ENCODE data around the gene UBE2Z. TPM values are rescaled to one million over a fixed set of nuclear protein-coding genes. Genes with fewer than 3 reads are reported as not detected.

UBE2Z gene
- total and polyA plus RNA-seq, 9 of the 15 experiments (the other 6 are each of a cell fraction or from before 2014, with no cell fraction given), result 11.8 to 89.0 (median 38.2) TPM

DNA sequence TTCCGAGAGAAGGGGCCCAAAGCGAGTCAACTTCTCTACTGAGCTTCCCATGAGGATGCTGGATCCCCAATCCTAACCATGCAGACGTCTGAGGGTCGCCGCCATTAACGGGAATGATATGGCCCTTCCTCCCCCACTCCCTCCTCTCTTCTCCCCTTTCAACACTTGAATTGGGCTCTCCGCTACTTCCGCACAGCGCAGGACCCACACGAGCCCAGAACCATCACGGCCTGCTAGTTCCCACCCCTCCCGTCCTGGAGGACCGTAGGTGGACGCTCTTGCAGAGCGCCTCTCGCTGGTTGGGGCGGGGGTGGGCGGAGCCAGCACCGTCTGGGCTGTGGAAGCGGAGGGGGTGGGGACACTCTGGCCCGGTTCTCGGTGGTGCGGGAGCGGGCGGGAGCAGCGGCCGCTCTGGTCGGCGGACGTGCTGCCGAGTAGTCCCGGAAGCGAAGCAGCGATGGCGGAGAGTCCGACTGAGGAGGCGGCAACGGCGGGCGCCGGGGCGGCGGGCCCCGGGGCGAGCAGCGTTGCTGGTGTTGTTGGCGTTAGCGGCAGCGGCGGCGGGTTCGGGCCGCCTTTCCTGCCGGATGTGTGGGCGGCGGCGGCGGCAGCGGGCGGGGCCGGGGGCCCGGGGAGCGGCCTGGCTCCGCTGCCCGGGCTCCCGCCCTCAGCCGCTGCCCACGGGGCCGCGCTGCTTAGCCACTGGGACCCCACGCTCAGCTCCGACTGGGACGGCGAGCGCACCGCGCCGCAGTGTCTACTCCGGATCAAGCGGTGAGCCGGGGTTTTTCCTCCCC, at the start of gene UBE2Z (continued):
- TF ChIP-seq STAG1 (CRISPR knock-in tag; IDR thresholded peaks at IDR 0.05; ENCODE audit: borderline replicate concordance) (no peak), SAFB2 (IDR thresholded peaks at IDR 0.05; ENCODE audit: borderline replicate concordance, low read depth, low read length, severe bottlenecking) (no peak), MXI1 (IDR thresholded peaks at IDR 0.05; ENCODE audit: low read depth, low read length) (no peak; the same call in 1 of the 2 replicates), NCOA2 (IDR thresholded peaks at IDR 0.05; ENCODE audit: partially characterized antibody in 2 of 2) (no peak), ZNF583 (CRISPR knock-in tag; IDR thresholded peaks at IDR 0.05) (no peak), PRMT5 (CRISPR knock-in tag; IDR thresholded peaks at IDR 0.05) (no peak), NELFE (IDR thresholded peaks at IDR 0.05; ENCODE audit: insufficient read depth, insufficient read length) (no peak), STAT5B (CRISPR knock-in tag; IDR thresholded peaks at IDR 0.05) (no peak), SMARCB1 (IDR thresholded peaks at IDR 0.05; ENCODE audit: insufficient read length, low read depth) (no peak), ELF1 (tag; IDR thresholded peaks at IDR 0.05) (peak; percentile 95), HINFP (tag; conservative IDR thresholded peaks at IDR 0.05; ENCODE audit: low read depth) (no peak), BHLHE40 (IDR thresholded peaks at IDR 0.05; ENCODE audit: low read length) (peak; percentile 61), GABPA (tag; conservative IDR thresholded peaks at IDR 0.05; ENCODE audit: low read depth) (peak; percentile 89), KAT2B (IDR thresholded peaks at IDR 0.05; ENCODE audit: low read depth, low read length) (no peak), MTA3 (IDR thresholded peaks at IDR 0.05; ENCODE audit: borderline replicate concordance) (peak; percentile 91), CCNT2 (IDR thresholded peaks at IDR 0.05; ENCODE audit: borderline replicate concordance, extremely low read depth, insufficient read length, low read depth, low read length) (peak; percentile 66), ZNF175 (CRISPR knock-in tag; IDR thresholded peaks at IDR 0.05; ENCODE audit: low read depth) (no peak), EWSR1 (IDR thresholded peaks at IDR 0.05; ENCODE audit: borderline replicate concordance, low read depth, partially characterized antibody) (no peak), ETS2 (tag; IDR thresholded peaks at IDR 0.05; ENCODE audit: borderline replicate concordance, poor library complexity, severe bottlenecking) (no peak), DACH1 (IDR thresholded peaks at IDR 0.05; ENCODE audit: partially characterized antibody) (no peak), NR3C1 (CRISPR knock-in tag; IDR thresholded peaks at IDR 0.05) (no peak), ZKSCAN8 (CRISPR knock-in tag; IDR thresholded peaks at IDR 0.05) (no peak)
- TF ChIP-seq, protein P1, sequence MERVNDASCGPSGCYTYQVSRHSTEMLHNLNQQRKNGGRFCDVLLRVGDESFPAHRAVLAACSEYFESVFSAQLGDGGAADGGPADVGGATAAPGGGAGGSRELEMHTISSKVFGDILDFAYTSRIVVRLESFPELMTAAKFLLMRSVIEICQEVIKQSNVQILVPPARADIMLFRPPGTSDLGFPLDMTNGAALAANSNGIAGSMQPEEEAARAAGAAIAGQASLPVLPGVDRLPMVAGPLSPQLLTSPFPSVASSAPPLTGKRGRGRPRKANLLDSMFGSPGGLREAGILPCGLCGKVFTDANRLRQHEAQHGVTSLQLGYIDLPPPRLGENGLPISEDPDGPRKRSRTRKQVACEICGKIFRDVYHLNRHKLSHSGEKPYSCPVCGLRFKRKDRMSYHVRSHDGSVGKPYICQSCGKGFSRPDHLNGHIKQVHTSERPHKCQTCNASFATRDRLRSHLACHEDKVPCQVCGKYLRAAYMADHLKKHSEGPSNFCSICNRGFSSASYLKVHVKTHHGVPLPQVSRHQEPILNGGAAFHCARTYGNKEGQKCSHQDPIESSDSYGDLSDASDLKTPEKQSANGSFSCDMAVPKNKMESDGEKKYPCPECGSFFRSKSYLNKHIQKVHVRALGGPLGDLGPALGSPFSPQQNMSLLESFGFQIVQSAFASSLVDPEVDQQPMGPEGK (CRISPR knock-in tag; IDR thresholded peaks at IDR 0.05; ENCODE audit: borderline replicate concordance), result no peak
- TF ChIP-seq, protein P2, sequence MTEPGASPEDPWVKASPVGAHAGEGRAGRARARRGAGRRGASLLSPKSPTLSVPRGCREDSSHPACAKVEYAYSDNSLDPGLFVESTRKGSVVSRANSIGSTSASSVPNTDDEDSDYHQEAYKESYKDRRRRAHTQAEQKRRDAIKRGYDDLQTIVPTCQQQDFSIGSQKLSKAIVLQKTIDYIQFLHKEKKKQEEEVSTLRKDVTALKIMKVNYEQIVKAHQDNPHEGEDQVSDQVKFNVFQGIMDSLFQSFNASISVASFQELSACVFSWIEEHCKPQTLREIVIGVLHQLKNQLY (CRISPR knock-in tag; conservative IDR thresholded peaks at IDR 0.05), result no peak
